A549 treated with DMSO at 1 μM for 4 hours (cell line): ENCODE measurements around the gene MATN4. TPM values are rescaled to one million over a fixed set of nuclear protein-coding genes. Genes with fewer than 3 reads are reported as not detected.

ENCODE experiments used
- total RNA-seq: library from RNA; stranded (reverse); fragments of 200-300 nt; extraction: Qiagen RNA extraction; gene quantifications from 5 replicates; pipeline ENCODE4 v1.2.3, GENCODE V29; 2022; ENCODE audit warnings: low read depth

The MATN4 gene, protein sequence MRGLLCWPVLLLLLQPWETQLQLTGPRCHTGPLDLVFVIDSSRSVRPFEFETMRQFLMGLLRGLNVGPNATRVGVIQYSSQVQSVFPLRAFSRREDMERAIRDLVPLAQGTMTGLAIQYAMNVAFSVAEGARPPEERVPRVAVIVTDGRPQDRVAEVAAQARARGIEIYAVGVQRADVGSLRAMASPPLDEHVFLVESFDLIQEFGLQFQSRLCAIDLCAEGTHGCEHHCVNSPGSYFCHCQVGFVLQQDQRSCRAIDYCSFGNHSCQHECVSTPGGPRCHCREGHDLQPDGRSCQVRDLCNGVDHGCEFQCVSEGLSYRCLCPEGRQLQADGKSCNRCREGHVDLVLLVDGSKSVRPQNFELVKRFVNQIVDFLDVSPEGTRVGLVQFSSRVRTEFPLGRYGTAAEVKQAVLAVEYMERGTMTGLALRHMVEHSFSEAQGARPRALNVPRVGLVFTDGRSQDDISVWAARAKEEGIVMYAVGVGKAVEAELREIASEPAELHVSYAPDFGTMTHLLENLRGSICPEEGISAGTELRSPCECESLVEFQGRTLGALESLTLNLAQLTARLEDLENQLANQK
- total RNA-seq = 0.09 to 0.14 TPM (median 0.13 TPM) in 4 of 5 replicates, not detected in the other

DNA sequence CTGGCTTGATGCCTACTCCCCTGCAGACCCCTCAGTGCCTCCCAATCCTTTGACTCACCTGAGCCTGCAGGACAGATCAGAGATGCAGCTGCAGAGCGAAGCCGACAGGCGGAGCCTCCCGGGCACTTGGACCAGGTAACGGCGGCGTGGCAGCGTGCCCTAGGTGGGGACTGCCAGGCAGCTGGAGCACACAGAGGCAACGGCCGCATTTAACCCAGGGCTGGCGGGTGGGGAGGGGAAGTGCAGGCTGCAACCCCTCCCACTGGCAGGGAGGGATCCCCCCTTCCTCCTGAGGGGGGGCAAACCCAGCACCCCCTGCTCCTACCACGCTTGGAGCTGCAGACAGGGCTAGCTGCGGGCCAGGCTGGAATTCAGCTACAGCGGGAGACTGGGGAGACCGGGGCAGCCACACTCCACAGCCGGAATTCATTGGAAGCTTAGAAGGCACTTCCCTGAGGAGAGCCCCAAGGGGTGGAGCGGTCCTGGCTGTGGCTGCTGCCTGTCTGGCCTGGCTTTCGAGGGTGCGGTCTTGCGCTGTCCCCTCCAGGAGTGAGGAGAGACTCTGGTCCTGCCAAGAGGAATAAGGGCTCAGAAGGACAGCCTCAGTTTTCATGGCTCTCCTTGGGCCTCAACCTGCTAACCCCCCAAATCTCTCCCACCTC is at the start of gene MATN4:
MATN4 (minus strand) TSS at position 183 of the 662 bp plus-strand sequence. CDS start 2,717 bp downstream, outside the sequence.

DNA sequence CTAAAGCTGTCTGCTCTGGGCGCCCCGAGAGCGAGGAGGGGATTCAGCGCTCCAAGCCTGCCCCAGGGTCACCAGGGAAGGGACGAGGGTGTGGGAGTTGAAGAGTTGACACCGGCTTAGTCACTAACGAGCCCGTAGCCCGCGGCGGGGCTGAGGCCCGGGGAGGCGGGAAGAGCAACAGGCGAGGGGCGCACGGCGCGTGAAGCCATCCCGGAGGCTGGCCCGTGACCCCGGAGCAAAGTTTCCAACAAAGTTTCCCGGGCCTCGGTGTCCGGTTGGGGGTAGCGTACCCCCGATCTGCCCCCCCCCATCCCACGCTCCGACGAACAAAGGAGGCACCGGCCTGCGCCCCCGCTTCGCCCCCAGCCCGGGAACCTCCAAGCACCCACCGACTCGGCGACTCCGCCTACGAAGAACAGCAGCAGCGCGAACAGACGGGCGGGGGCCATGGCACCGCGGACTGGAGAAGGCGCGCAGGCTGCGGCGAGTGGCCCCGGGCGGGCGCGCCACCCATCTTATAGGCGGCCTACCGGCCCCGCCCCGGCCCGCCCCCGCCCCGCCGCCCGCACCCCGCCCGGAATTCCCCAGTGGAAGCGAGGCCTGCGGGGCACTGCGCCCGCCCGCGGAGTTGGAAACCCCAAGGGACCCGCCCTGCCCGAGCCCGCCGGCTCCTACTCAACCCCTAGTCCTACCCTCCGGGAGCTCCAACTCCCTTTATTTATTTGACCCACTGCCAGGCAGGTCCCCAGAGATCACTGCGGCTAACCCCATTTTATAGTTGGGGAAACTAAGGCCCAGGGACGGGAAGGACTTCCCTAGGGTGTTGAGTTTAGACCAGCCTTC is 40.1 kb upstream of the MATN4 start, which contains the start of gene SDC4:
SDC4 (minus strand) TSS at position 489 of the 843 bp plus-strand sequence; CDS start at position 449, 40 bp downstream.

DNA sequence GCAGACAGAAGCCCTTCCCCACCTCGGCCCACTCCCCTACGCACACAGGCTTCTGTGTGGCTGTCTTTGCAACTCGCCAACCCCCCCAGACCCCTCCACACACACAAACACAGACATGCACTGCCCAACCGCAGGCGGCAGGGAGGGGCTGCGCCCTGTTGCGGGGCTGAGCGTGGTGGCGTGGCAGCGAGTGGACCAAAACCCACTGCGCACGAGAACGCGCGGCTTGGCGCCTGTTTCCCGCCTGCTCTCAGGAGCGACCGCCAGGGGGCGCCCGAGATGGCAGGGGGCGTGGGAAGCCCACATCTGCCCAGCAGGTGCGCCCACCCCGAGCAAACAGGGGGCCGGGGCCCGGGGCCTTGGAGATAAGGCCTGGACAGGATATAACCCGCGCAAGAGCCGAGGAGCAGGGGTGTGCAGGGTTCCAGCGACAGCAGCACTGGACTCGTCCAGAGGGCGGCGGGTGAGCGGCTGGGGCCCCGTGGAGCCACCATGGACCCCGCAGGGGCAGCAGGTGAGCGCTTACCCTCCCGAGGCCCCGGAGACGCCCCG is 1.6 kb downstream of the MATN4 start, which contains the start of gene RBPJL:
RBPJL (plus strand) TSS at position 410 of the 552 bp plus-strand sequence; CDS start at position 493, 83 bp downstream.

DNA sequence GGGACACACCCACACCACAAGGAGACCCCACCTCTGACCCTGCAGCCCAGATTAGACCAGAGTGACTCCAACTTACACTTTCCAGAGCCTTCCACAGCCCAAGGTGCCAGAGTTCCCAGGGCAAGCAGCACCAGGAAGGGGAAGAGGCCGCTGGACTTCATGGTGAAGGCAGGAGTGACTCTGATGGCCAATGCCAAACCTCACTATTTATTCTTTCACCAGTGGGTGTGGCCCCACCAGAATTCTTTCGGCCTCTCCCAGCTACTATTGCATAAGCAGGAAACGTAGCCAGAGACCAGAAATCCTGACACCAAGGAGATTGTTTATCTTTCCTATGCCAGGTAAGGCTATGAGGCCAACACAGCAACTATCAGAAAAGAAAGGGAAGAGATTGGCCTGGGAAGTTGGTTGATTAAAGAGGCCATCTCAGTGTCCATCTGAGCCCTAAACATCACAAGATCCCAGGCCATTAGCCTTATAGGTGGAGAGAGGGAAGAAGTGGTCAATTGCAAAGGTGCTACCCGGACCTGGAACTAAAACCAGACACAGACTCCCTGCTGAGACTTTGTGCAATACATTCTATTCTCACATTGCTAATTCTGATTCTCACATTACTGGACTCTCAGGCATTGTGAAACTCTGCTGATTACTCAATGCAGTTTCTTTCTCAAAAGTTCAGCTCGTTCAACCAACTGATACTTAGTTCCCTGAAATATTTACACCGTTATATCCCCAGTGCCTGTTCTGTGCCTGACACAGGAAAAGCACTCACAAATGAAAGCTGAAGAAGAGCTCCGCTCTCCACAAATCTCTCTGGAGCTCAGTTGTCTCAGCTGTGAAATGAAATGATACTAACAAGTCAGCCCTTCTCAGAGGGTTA is 53.5 kb downstream of the MATN4 start, which contains the start of gene SLPI:
SLPI (minus strand) TSS at position 182 of the 880 bp plus-strand sequence; CDS start at position 161, 21 bp downstream.

Other genes with a start within 250 kb of the MATN4 start
- gene KCNS1, start 207.2 kb downstream of the MATN4 start, total RNA-seq = not detected in 5 replicates
- not detected in 5 replicates for gene WFDC5, start 193.1 kb downstream of the MATN4 start, total RNA-seq
- not detected in 5 replicates for gene WFDC12, start 183.8 kb downstream of the MATN4 start, total RNA-seq
- 2.3 to 4.5 TPM (median 3.2 TPM) in 5 replicates for gene PI3, start 133.4 kb downstream of the MATN4 start, total RNA-seq
- not detected in 5 replicates for gene SEMG1, start 101.3 kb downstream of the MATN4 start, total RNA-seq
- not detected in 5 replicates for gene SEMG2, start 86.9 kb downstream of the MATN4 start, total RNA-seq
- 9.1 to 13.4 TPM (median 11.7 TPM) in 5 replicates for gene SLPI, start 53.7 kb downstream of the MATN4 start, total RNA-seq
- not detected in 5 replicates for gene RBPJL, start 1.5 kb downstream of the MATN4 start, total RNA-seq
- 120 to 180 TPM (median 141 TPM) in 5 replicates for gene SDC4, start 40.1 kb upstream of the MATN4 start, total RNA-seq
- 28.1 to 35.6 TPM (median 34.4 TPM) in 5 replicates for gene SYS1, start 54.9 kb upstream of the MATN4 start, total RNA-seq
- gene TP53TG5, start 70.0 kb upstream of the MATN4 start, total RNA-seq = not detected in 5 replicates
- gene DBNDD2, start 100.0 kb upstream of the MATN4 start, total RNA-seq = 24.5 to 28.8 TPM (median 25.3 TPM) in 5 replicates
- gene PIGT, start 107.8 kb upstream of the MATN4 start, total RNA-seq = 89.3 to 101 TPM (median 93.2 TPM) in 5 replicates
- 0.15 to 0.19 TPM in 2 of 5 replicates, not detected in the others for gene WFDC2, start 161.5 kb upstream of the MATN4 start, total RNA-seq
- gene SPINT3, start 207.3 kb upstream of the MATN4 start, total RNA-seq = not detected in 5 replicates
- not detected in 5 replicates for gene WFDC6, start 231.2 kb upstream of the MATN4 start, total RNA-seq
- not detected in 5 replicates for gene EPPIN, start 239.1 kb upstream of the MATN4 start, total RNA-seq